NCI-H2196 (cell line): Measurements from ENCODE around the gene ORAI1.
"Not testable (repeated sequence)": the region's sequence is repeated elsewhere in the genome, so short reads cannot be mapped to it uniquely, and the experiment has no call there.

Experiments used
- DNase-seq: peaks from one replicate; lab custom pipeline; 2025; ENCODE audit not compliant: unreplicated experiment; lab: John Stamatoyannopoulos, UW

ORAI1 gene

DNA sequence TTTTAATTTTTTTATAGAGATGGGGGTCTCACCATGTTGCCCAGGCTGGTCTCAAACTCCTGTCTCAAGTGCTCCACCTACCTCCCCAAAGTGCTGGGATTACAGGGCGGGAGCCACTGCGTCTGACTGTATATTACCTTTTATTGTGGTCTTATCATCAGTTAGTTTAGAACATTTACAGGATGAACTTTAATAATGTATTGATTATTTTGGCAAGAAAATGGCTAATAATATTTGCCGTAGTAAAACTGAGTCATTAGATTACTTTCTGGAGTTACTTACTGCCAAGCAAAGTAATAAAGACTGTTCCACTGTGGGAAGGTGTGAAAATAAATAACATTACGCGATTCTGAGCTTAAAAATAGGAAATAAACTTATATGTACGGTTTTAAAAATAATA lies 23.6 kb upstream of the ORAI1 start:
- no peak for DNase-seq

DNA sequence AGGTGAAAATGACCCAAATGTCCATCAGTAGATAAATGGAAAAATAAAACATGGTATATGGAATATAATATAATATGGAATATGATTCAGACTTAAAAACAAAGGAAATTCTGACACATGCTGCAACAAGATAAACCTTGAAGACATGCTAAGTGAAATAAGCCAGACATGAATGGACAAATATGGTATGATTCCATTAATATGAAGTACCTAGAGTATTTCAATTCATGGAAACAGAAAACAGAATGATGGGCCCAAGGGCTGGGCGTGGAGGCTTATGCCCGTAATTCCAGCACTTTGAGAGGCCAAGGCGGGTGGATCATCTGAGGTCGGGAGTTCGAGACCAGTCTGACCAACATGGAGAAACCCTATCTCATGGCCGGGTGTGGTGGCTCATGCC lies 22.7 kb upstream of the ORAI1 start:
- no peak for DNase-seq

DNA sequence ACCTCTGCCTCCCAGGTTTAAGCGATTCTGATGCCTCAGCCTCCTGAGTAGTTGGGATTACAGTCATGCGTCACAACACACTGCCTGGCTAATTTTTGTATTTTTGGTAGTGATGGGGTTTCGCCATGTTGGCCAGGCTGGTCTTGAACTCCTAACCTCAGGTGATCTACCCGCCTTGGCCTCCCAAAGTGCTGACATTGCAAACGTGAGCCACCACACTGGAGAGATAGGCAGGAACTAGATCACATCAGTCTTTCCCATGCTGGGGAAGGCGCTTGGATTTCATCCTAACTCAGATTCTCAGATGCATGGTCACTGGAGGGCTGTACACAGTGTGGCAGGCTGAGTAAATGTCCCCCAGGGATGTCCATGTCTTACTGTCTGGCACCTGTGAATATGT lies 18.0 kb upstream of the ORAI1 start:
- no peak for DNase-seq

DNA sequence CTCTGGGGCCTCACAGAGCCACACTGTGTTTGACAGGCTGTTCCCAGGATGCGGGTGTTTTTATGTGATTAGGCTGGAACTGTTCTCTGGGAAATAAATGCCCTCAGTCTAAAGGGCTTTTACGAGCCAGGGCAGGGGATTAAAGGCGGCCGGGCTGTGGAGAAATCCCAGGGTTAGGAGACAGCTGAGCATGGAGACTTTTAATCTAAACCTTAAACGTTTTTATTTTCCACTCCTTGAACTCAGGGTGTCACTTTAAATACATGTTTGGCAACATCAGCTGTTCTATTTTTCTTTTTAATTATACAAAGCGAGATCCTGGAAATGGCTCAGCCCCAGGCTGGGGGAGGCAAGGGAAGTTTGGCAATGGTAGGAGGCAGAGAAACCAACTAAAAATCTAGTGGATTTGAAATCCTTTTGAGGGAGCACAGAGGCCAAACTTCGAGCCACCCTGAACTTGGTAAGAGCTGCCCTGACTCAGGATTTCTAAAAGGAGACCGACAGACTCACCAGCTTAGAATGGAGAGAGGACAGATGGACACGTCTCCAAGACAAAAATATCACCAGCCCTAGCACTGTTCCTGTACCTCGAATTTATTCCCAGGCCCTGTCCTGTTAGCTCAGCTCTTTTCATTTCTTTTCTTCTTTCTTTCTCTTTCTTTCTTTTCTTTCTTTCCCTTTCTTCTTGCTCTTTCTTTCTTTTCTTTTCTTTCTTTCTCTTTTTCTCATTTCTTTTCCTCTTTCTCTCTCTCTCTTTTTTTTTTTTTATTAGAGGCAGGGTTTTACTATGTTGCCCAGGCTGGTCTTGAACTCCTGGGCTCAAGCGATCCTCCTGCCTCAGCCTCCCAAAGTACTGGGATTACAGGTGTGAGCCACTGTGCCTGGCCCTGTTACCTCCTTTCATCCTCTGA lies 15.8 kb upstream of the ORAI1 start:
- DNase-seq: no peak

DNA sequence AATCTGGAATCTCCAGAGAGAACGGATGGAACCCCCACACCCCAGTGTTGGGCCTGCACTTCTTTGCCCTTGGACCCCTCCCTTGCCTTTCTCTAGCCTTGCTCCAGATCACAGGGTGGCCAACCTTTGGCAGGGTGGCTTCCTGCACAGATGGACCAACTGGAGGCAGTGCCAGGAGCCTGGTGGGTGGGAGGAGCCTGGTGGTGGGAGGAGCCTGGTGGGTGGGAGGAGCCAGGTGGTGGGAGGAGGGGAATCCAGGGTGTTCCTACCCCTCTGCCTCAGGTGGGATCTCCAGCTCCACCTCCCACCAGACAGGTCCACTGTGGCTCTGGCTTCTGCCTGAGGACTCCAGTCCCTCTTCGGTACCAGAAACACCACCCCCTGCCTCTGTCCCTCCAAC lies 15.0 kb upstream of the ORAI1 start:
- no peak for DNase-seq

DNA sequence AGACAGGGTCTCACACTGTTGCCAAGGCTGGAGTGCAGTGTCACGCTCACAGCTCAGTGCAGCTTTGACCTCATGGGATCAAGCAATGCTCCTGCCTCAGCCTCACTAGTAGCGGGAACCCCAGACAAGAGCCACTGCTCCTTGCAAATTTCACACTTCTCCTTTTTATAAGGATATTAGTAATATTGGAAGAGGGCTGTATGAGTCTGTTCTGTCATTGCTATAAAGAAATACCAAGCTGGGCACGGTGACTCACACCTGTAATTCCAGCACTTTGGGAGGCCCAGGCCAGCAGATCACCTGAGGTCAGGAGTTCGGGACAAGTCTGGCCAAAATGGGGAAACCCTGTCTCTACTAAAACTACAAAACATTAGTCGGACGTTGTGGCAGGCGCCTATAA lies 12.9 kb upstream of the ORAI1 start:
- DNase-seq: no peak

DNA sequence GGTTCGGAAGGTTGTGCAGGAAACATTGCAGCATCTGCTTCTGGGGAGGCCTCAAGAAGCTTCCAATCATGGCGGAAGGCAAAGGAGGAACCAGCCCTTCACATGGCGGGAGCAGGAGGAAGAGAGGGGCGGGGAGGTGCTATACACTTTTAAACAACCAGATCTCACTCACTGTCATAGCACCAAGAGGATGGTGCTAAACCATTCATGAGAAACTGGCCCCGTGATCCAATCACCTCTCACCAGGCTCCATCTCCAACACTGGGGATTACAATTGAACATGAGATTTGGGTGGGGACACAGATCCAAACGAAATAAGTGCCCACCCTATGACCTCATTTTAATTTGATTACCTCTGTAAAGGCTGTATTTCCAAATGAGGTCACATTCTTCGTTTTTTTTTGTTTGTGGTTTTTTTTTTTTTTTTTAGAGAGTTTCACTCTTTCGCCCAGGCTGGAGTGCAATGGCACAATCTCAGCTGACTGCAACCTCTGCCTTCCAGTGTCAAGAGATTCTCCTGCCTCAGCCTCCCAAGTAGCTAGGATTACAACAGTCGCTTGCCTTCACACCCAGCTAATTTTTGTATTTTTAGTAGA lies 11.4 kb upstream of the ORAI1 start:
- DNase-seq: no peak

DNA sequence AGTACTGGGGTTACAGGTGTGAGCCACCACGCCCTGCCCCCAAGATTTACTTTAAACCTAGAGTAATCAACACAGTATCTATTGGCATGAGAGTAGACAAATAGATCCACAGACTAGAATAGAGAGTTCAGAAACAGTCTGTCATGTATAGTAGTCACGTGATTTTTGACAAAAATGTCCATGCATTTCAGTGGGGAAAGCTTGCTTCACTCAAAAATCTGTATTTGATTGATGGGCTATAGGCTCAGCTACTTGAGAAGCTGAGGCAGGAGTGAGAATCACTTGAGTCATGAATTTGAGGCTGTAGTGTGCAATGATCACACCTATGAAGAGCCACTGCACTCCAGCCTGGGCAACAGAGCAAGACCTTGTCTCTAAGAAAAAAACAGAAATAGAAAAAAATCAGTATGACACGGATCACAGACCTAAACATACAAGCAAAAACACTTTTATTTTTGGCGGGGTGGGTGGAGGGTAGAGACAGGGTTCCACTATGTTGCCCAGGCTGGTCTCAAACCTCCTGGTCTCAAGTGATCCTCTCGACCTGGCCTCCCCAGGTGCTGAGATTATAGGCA lies 7.6 kb upstream of the ORAI1 start:
- no peak for DNase-seq

DNA sequence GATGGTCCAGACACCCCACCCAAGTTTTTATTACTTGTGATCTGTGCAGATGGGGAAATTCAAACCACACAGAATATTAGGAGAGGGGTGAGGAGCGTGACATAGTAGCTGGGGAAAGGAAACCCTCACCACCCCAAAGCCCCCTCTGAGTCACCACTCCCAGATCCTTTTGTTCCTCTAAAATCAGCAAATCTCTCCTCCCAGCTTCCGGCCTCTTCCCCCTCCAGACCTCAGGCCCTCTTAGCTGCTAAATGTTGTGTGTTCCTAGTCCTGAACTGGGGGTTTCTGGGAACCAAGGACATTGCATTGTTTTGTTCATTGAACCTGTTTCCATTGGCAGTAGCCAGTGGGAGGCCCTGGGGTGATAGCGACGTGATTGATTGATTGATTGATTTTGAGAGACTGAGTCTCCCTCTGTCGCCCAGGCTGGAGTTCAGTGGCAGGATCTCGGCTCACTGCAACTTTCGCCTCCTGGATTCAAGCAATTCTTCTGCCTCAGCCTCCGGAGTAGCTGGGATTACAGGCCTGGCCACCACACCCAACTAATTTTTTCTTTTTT lies 5.9 kb upstream of the ORAI1 start:
- DNase-seq: no peak

DNA sequence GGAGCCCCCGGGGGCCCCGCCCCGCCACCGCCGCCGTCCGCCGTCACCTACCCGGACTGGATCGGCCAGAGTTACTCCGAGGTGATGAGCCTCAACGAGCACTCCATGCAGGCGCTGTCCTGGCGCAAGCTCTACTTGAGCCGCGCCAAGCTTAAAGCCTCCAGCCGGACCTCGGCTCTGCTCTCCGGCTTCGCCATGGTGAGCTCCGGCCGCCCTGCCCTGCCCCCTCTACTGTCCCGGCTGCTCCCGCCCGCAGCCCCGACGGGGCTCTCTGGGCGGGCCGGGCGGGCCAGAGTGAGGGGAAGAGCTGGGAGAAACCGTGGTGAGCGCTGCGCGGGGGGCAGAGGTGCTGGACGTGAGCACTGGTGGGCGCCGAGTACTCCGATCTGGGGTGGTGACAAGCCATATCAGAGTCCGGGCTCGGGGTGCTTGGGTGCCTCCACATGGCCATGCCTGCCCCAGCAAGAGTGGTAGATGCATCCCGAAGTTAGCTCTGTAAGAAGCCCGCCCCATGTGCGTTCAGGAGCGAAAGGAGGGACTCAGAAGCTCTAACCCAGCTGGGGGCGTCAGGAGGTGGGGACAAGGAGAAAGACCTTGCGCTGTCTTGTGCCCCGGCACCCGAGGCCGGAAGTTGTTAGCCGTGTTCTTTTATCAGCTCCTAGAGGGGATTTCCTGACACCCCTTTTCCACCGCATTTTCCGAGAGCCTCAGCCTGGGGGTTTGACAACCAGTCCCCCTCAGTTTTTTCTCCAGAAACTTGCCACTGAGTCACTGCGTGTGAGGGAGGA lies 717 bp downstream of the ORAI1 start:
- DNase-seq: no peak

DNA sequence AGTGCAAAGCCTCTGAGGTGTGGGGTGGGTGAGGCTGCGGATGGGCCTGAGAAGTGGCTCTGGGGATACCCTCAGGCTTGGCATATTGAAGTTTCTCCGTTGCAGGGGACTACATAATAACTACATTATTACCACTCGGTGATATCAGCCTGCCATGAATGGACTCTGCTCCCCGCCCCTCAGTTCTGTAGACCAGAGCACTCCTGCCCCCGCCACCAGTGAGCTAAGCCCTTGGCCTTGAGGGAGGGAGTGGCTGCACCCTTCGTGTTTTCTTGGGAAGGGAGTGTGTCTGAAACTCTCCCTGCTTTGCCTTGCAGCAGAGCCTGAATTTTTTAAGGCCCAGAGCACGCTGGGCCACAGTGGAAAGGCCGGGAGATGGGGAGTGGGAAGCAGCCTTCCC lies 1.7 kb downstream of the ORAI1 start:
- DNase-seq: no peak

DNA sequence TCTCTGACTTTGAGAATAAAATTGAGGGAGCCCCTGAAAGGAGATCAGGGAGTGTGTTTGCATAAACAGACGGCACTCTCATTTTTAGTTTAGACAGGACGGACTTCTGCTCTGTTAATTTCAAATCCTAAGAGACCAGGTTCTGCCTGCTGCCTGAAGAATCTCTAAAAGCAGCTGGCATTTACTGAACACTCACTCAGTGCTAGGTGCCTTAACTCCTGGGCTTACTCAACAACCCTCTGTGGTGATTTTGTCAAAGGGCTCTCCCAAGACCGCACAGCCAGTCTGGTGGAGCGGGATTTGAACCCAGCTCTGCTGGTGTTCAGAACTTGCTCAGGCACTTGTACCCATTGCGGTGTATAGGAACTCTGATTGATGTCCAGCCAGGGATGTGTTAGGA lies 2.2 kb downstream of the ORAI1 start:
- no peak for DNase-seq

DNA sequence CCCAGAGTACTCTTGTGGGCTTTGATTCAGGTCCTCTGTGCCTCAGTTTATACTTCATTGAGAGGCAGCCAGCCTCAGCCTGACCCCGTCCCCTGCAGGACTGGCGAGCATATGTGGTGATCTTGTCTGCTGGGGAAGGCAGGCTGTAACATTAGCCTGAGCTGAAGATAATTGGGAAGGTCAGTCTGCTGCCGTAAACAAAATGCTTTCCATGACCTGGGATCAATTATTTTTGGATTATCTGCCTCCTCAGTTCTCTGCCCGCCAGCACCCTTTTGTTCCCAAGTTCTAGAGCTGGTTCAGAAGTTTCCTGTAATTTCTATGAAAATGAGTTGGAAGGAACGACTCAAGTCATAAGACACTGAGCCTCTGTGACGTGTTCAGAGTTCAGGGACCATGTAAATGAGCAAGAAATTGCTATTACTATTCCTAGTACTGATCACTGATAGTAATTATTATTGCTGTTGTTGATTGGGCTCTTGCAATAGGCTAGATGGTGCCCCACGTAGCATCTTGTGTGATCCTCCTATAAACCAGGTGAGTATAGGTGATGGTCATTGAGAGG lies 4.5 kb downstream of the ORAI1 start:
- DNase-seq: no peak

DNA sequence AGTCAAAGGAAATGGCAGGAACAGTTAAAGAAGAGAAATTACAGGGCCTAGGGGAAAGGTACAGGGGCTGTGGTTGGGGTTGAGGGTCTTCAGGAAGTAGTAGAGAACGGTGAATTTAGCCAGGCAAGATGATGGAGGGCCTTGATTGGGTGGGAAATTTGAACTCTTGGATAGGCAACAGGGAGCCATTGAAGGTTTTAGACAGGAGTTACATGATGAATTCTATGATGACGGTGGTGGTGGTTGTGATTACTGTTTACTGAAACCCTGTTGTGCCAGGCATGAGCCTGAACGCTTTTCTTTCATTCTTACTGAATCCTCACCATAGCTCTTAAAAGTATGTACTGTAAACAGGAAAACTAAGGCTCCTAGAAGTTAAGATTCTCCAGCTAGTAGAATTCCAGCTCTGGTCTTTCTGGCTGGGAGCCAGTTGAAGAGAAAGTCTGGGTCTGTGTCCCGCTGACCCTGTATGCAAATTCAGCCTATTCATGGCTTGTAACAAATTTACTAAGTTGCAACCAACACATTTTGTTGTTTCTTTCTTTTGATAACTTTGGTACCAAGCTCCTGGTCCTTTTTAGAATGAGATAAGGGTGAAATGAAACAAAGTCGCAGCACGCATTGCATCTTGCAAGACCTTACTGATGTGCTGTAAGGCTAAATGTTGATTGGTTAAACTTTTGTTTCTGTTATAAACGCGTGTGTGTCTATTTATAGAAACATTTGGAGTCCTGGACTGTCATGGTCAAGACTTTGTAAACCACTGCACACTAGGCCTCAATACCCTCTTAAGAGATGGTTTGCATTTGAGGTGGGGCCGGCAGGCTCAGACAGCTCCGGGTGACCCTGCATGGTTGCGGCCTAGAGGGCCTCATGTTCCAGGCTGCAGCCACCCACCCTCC lies 6.0 kb downstream of the ORAI1 start:
- DNase-seq: no peak

DNA sequence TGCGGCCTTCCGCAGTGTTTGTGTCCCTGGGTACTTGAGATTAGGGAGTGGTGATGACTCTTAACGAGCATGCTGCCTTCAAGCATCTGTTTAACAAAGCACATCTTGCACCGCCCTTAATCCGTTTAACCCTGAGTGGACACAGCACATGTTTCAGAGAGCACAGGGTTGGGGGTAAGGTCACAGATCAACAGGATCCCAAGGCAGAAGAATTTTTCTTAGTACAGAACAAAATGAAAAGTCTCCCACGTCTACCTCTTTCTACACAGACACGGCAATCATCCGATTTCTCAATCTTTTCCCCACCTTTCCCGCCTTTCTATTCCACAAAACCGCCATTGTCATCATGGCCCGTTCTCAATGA lies 7.5 kb downstream of the ORAI1 start:
- DNase-seq: not testable (repeated sequence)

DNA sequence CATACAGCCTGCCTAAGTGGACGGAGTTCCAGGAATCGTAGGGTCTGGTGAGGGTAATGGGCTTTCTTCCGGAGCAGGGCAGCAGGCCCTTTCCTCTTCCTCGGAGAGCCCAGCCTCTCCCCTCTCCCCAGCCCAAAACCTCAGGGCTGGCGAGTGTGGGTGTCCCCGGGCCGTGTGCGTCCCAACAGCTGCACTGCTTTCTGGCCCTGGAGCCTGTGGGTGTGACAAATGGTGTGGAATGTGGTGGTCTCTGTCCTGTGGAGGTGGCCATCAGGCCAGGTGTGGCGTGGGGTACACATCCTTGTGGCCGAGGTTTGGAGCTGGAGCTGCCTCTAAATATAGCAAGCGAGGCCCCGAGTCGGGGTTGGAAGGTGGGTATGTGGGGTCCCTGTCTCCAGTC lies 8.5 kb downstream of the ORAI1 start:
- no peak for DNase-seq

DNA sequence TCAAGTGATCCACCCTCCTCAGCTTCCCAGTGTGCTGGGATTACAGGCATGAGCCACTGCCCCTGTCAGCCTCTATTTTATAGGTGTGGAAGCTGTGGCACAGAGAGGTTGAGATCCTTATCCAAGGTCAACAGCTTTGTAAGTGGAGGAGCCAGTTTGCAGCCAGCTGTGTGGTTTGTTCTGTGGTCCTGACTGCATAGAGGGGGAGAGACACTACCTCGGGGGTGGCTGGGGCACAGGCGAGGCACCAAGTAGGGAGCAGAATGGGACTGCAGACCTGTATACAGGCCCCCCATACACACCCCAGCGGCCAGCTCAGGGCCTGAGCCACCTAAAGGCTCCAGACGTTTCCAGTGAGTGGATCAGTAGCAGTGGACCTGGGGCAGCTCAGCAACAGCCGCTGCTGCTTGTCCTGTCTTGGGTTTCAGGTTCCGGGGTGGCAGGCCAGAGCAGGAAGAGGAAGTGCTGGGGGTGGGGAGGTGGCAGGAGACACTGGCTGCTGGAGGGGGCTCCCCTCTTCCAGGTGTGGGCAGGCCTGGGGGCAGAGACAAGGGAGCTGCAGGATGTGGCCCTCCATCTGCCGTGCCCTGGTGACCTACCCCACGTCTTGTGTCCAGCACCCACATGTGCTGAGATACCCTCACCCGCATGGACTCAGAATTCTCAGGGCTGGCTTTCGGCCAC lies 11.0 kb downstream of the ORAI1 start:
- peak; percentile 28 for DNase-seq

DNA sequence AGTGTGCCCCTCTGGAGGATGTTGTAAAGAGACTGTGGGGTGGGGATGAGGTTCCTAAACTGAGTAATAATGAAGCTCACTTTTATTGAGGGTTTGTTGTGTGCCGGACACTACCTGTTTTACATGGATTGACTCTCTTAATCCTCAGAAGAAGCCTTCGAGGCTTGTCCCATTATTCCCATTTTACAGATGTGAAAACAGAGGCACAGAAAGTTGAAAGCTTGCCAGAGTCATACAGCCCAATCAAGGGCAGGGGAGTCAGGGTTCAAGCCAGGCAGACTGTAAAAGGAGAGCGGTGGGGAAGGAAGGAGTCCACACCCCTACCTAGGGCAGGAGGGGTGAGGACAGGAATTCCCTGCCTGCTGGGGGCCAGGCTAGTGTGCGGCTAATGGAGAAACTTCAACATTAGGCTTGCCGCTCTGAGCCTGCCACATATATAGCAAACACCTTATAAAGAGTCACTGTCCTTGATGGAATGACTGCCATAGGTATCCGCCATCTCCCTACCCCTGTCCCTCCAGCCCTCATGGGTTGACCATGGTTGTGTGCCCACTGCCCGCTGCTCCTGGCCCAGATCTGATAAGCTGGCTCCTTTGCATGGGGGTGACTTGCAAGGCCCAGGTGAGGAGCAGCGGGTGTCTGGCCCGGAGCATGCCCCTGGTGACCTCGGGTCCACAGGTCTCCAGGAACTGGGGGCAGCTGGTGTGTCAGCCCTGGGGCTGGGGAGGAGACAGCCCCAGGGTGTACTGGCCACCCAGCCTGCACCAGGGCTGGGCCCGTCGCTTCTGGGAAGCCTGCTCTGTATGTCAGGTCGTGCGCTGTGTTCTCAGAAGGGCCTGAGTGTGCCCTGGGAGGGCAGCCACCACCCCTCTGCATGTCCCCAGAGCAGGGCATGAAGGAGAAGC lies 12.2 kb downstream of the ORAI1 start:
- DNase-seq: no peak

DNA sequence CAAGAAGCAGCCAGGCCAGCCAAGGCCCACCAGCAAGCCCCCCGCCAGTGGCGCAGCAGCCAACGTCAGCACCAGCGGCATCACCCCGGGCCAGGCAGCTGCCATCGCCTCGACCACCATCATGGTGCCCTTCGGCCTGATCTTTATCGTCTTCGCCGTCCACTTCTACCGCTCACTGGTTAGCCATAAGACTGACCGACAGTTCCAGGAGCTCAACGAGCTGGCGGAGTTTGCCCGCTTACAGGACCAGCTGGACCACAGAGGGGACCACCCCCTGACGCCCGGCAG lies 15.0 kb downstream of the ORAI1 start:
- DNase-seq: no peak
